Bronchial epithelial cell (primary cell): ENCODE results near the gene DRAXIN. TPM values are rescaled to one million over a fixed set of nuclear protein-coding genes. Genes with fewer than 3 reads are reported as not detected.
A peak's percentile ranks its signal among the peaks of the same experiment; 100 is the strongest.

Experiments
- DNase-seq: peaks from one replicate; pipeline ENCODE4 v3.0.0-alpha.2; 2010; ENCODE audit warnings: low read depth
- FAIRE-seq: peaks from 2 replicates; lab custom pipeline; 2011; peaks lifted over from hg19 to GRCh38; lab: Jason Lieb, UNC
- H3K27me3 ChIP-seq: 2 replicates; pipeline ENCODE4 v1.5.1; 2011; ENCODE audit warnings: low read length; ENCODE audit not compliant: control insufficient read depth, insufficient read depth
- H3K36me3 ChIP-seq: 2 replicates; pipeline ENCODE4 v1.5.1; 2011; ENCODE audit warnings: low read length; ENCODE audit not compliant: control insufficient read depth, insufficient read depth
- H3K4me3 ChIP-seq: 2 replicates; pipeline ENCODE4 v1.5.1; 2011; ENCODE audit warnings: mild to moderate bottlenecking, low read depth, low read length, control low read depth
- CTCF ChIP-seq: IDR thresholded peaks from 2 replicates; pipeline ENCODE4 v1.5.1; 2011; ENCODE audit warnings: mild to moderate bottlenecking, moderate library complexity, low read length, control low read depth, inconsistent platforms; ENCODE audit not compliant: insufficient read depth, severe bottlenecking
- total RNA-seq: library from RNA; depleted of rRNA; stranded (reverse); fragments of >200 nt; gene quantifications from 2 replicates; pipeline ENCODE4 v1.2.1, GENCODE V29; 2014

The DRAXIN gene
- total RNA-seq, 1 donor from 2014 or later: not detected

GRCh38 chr1:11678442-11678841 is 13.1 kb upstream of the DRAXIN start:
- H3K36me3 ChIP-seq: peaks cover 13% of the 10 kb centered on the region
- FAIRE-seq: no peak
- peaks cover 4% of the 10 kb centered on the region for H3K27me3 ChIP-seq
- no peak for DNase-seq
- no peak for TF ChIP-seq CTCF
- H3K4me3 ChIP-seq: no peak overlapping the region

GRCh38 chr1:11680270-11681070 is 11.0 kb upstream of the DRAXIN start:
- DNase-seq (no peak), FAIRE-seq (no peak)
- H3K4me3 ChIP-seq: peak overlapping the region; percentile 85
- peaks cover 5% of the 10 kb centered on the region for H3K27me3 ChIP-seq
- peaks cover 8% of the 10 kb centered on the region for H3K36me3 ChIP-seq
- TF ChIP-seq CTCF: no peak

GRCh38 chr1:11681071-11681771 is 10.3 kb upstream of the DRAXIN start, which contains the start of gene MAD2L2:
MAD2L2 (minus strand) TSS chr1:11681148; CDS start chr1:11680601, 547 bp downstream.
- FAIRE-seq: no peak
- Histone ChIP-seq H3K36me3 (peaks cover 4% of the 10 kb centered on the region), H3K4me3 (peak within 1 kb of the TSS; percentile 85), H3K27me3 (peaks cover 5% of the 10 kb centered on the region)
- TF ChIP-seq CTCF: no peak
- DNase-seq: peak; percentile 51

GRCh38 chr1:11682287-11682771 is 9.2 kb upstream of the DRAXIN start:
- Histone ChIP-seq H3K36me3 (peaks cover 1% of the 10 kb centered on the region), H3K27me3 (peaks cover 5% of the 10 kb centered on the region), H3K4me3 (no peak overlapping the region)
- no peak for TF ChIP-seq CTCF
- DNase-seq (no peak), FAIRE-seq (no peak)

- Histone ChIP-seq H3K4me3 (no peak overlapping the region), H3K27me3 (peaks cover 5% of the 10 kb centered on the region), H3K36me3 (no peaks in the 10 kb centered on the region)
- FAIRE-seq (no peak), DNase-seq (no peak)
- TF ChIP-seq CTCF: no peak
These were observed 8.7 kb upstream of the DRAXIN start for GRCh38 chr1:11682799-11683198.
